A549 (cell line): ENCODE data around the gene CXXC5. TPM values are rescaled to one million over a fixed set of nuclear protein-coding genes. Genes with fewer than 3 reads are reported as not detected.
A peak's percentile ranks its signal among the peaks of the same experiment; 100 is the strongest.

Source experiments
- ATAC-seq, 2 experiments: fragments of 200-7000 bp in 1 of 2; fragments of >200 bp in 1 of 2; cut with Nextera tagmentation in 1 of 2; cut with Tn5 transposase in 1 of 2; 3 replicates each; pipeline versions ENCODE4 v1.8.0 to v1.9.1; 2018 to 2020; ENCODE audit warnings: mild to moderate bottlenecking in 1 of 2, moderate library complexity in 1 of 2
- CTCF ChIA-PET: fragments of 300-600 bp; sonication (Branson Sonifier 250); formaldehyde crosslinking; extraction: SDS; loops from one replicate; lab custom pipeline; 2021; ENCODE audit warnings: antibody characterized with exemption, inconsistent platforms; lab: Yijun Ruan, JAX
- POLR2A ChIA-PET: fragments of 350-600 bp; formaldehyde crosslinking; extraction: SDS; loops from one replicate; lab custom pipeline; 2021; ENCODE audit warnings: antibody characterized with exemption, inconsistent platforms; lab: Yijun Ruan, JAX
- DNase-seq, 2 experiments: peaks; one replicate each; pipeline versions ENCODE4 v3.0.0 to v3.0.0-alpha.2; 2011 to 2016; ENCODE audit warnings: low read depth in 1 of 2, low spot score in 1 of 2
- FAIRE-seq: peaks from 2 replicates; lab custom pipeline; 2011; peaks lifted over from hg19 to GRCh38; lab: Jason Lieb, UNC
- H3K27ac ChIP-seq, 2 experiments: fragments of >200 bp; sonication (Bioruptor Twin); formaldehyde crosslinking; 3 replicates each; pipeline ENCODE4 v1.5.1; 2016 to 2017
- H3K4me1 ChIP-seq: fragments of >200 bp; sonication (Bioruptor Twin); formaldehyde crosslinking; 3 replicates; pipeline ENCODE4 v1.6.1; 2016
- H3K4me2 ChIP-seq: fragments of >200 bp; sonication (Bioruptor Twin); formaldehyde crosslinking; 3 replicates; pipeline ENCODE4 v1.6.1; 2016
- H3K4me3 ChIP-seq: fragments of >200 bp; sonication (Bioruptor Twin); formaldehyde crosslinking; 3 replicates; pipeline ENCODE4 v1.5.1; 2016
- H3K9me3 ChIP-seq: fragments of >200 bp; sonication (Bioruptor Twin); formaldehyde crosslinking; 3 replicates; pipeline ENCODE4 v1.6.1; 2016
- CBX2 ChIP-seq: fragments of 200-600 bp; sonication (generic); IDR thresholded peaks from 2 replicates; pipeline ENCODE4 v1.6.1; 2016; ENCODE audit warnings: low read depth, mild to moderate bottlenecking, borderline replicate concordance
- CEBPB ChIP-seq, 2 experiments: fragments of >200 bp in 1 of 2; sonication (Bioruptor Twin) in 1 of 2; formaldehyde crosslinking in 1 of 2; IDR thresholded peaks; 2 replicates each; pipeline ENCODE4 v1.6.1; 2012 to 2016
- EP300 ChIP-seq, 2 experiments: fragments of >200 bp; sonication (Bioruptor Twin); formaldehyde crosslinking; IDR thresholded peaks; 2 replicates in 1 of 2; 3 replicates in 1 of 2; pipeline ENCODE4 v1.6.1; 2016 to 2017
- ESRRA ChIP-seq: fragments of 150-350 bp; IDR thresholded peaks from 2 replicates; pipeline ENCODE4 v1.6.1; 2014; ENCODE audit warnings: mild to moderate bottlenecking, low read length, borderline replicate concordance
- GATA3 ChIP-seq: IDR thresholded peaks from 2 replicates; pipeline ENCODE4 v1.6.1; 2012; ENCODE audit warnings: borderline replicate concordance
- JUN ChIP-seq, 2 experiments: fragments of >200 bp; sonication (Bioruptor Twin); formaldehyde crosslinking; IDR thresholded peaks; 2 replicates in 1 of 2; 3 replicates in 1 of 2; pipeline ENCODE4 v1.6.1; 2016 to 2017
- NFE2L2 ChIP-seq: fragments of 150-350 bp; conservative IDR thresholded peaks from 2 replicates; pipeline ENCODE4 v1.6.1; 2014; ENCODE audit warnings: low read length
- RAD21 ChIP-seq, 2 experiments: fragments of >200 bp in 1 of 2; sonication (Bioruptor Twin) in 1 of 2; formaldehyde crosslinking in 1 of 2; IDR thresholded peaks in 1 of 2; conservative IDR thresholded peaks in 1 of 2; 2 replicates in 1 of 2; 3 replicates in 1 of 2; pipeline ENCODE4 v1.6.1; 2012 to 2018; ENCODE audit warnings: inconsistent platforms in 1 of 2
- SMC3 ChIP-seq: fragments of >200 bp; sonication (Bioruptor Twin); formaldehyde crosslinking; IDR thresholded peaks from 3 replicates; pipeline ENCODE4 v1.6.1; 2018; ENCODE audit warnings: inconsistent platforms
- WGBS: methylation state at CpG from one replicate; pipeline ENCODE4 v1.1.6; 2017; ENCODE audit errors: missing lambda C conversion rate; 5-methylcytosine and 5-hydroxymethylcytosine counted together
- polyA plus RNA-seq, 4 experiments: library from polyadenylated mRNA; depleted of rRNA in 3 of 4; stranded (reverse); fragments of >200 nt; fragmentation: RNase III in 1 of 4; extraction: RNeasy Plus Mini Kit Qiagen cat#74134 plus additional on column Dnase treatment in 1 of 4; gene quantifications; 2 replicates in 3 of 4; 3 replicates in 1 of 4; pipeline ENCODE4 v1.2.3, GENCODE V29; 2011 to 2017
- TF ChIP-seq, protein P1 (sequence below): fragments of >200 bp; sonication (Bioruptor Twin); formaldehyde crosslinking; IDR thresholded peaks from 3 replicates; pipeline ENCODE4 v1.5.1; 2016
- TF ChIP-seq, protein P2 (sequence below): fragments of 150-350 bp; IDR thresholded peaks from 2 replicates; pipeline ENCODE4 v1.6.1; 2014; ENCODE audit warnings: low read depth, mild to moderate bottlenecking, low read length
- TF ChIP-seq, protein P3 (sequence below): IDR thresholded peaks from 2 replicates; pipeline ENCODE4 v1.6.1; 2012
- TF ChIP-seq, protein P4 (sequence below): IDR thresholded peaks from 2 replicates; pipeline ENCODE4 v1.6.1; 2012

CXXC5 gene
- polyA plus RNA-seq, 2 of the 4 experiments (the other 2 are of a cell fraction) = 18.1 to 32.5 TPM

DNA sequence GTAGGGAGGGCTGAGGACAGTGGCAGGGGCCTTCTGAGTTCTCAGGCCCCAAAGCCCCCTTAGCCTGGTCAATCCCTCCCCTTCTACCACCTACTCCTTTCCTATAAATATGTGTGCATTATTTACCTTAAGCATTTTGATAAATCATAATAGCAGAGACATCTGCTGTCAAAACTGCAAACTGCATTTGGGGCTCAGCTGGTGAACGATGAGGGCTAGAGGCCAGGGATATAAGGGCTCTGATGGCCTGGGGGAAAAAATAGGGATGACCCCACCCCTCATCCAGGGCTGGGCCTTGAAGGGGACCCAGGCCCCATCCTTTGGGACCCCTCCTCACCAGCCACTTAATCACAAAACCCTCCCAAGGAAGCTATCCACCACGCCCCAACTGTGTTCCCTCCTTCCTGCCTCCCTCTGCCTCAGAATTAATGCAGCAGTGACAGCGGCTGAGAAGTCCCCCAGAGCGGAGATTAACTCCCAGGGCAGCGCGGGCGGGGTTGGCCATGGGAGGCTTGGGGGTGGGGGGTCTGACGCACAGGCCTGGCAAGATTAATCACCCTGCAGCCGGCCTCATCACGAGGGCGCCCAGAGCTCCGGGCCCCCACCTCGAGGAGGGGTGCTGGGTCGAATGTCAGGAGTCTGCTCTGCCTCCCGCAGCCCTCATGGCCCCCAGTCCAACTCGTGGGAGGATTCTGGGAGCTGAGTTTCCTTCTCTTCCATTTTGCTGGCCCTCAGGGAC lies 42.1 kb downstream of the CXXC5 start:
- ATAC-seq = peak; percentile 52 to 69
- no peak overlapping the region for H3K4me3 ChIP-seq
- DNase-seq = peak; percentile 35 to 41
- H3K4me2 ChIP-seq = peak overlapping the region; percentile 21; the same call in 1 of the 3 replicates
- 49% methylated on average over 11 of the region's 16 CpGs for WGBS
- peak; percentile 84 for TF ChIP-seq SMC3
- TF ChIP-seq NFE2L2 = no peak
- TF ChIP-seq CBX2 = no peak
- TF ChIP-seq, protein P1, sequence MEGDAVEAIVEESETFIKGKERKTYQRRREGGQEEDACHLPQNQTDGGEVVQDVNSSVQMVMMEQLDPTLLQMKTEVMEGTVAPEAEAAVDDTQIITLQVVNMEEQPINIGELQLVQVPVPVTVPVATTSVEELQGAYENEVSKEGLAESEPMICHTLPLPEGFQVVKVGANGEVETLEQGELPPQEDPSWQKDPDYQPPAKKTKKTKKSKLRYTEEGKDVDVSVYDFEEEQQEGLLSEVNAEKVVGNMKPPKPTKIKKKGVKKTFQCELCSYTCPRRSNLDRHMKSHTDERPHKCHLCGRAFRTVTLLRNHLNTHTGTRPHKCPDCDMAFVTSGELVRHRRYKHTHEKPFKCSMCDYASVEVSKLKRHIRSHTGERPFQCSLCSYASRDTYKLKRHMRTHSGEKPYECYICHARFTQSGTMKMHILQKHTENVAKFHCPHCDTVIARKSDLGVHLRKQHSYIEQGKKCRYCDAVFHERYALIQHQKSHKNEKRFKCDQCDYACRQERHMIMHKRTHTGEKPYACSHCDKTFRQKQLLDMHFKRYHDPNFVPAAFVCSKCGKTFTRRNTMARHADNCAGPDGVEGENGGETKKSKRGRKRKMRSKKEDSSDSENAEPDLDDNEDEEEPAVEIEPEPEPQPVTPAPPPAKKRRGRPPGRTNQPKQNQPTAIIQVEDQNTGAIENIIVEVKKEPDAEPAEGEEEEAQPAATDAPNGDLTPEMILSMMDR = peak; percentile 78
- peak; percentile 79 to 80 for TF ChIP-seq RAD21 (conservative IDR thresholded peaks at IDR 0.05 in 1 of 2, IDR thresholded peaks at IDR 0.05 in 1 of 2)
- H3K27ac ChIP-seq = peak overlapping the region; percentile 20 to 69; a peak in 5 of 6 replicates
- no peaks in the 10 kb centered on the region for H3K9me3 ChIP-seq
- POLR2A ChIA-PET = no interaction called here
- H3K4me1 ChIP-seq = peaks cover 32% of the 10 kb centered on the region
- CTCF ChIA-PET = interaction anchor here (0.6 to 10.6 kb wide), 38 partner anchors 8 to 270 kb away, joined by 3 to 248 read pairs (median 6); partner anchors contain the start of genes CXXC5 and DNAJC18
- FAIRE-seq = no peak

DNA sequence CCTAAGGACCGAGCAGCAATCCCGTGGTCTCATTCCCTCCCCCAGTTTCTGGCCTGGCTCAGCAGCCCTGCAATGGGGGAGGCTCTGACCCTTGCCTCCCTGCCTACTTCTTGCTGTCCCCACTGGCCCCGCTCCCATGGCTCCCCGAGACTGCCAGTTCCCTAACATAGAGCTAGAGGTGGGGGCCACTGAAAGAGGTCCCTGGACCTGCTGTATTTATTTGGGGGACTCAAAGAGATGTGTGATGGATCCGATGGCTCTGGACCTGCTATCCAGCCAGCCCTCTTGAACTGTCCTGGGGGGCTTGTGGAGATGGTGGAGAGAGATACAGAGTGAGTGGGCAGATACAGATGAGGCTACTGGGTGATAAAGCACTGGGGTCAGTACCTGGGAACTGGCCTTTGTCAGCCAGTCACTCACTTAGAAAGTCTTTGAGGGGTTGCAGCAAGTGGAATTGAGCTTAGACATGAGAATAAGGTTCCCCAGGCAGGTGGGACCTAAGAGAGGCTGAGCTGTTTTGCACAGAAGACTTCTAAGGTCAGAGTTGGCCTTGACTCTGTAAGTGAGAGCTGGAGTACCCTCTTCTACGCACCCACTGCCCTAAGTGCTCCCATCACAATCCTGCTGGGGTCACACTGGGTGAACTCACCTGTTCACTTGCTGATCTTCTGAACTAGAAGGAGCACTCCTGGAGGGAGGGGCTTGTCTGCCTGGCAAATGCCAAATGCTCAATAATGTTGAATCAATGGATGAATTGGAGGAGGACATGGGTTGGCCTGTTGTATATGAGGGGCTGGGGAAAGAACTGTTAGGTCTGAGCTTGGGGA lies 42.9 kb downstream of the CXXC5 start:
- ChIA-PET POLR2A (no interaction called here), CTCF (interaction anchor here (0.7 to 10.6 kb wide), 32 partner anchors 8 to 271 kb away, joined by 3 to 248 read pairs (median 8); partner anchors contain the start of gene CXXC5)
- H3K4me3 ChIP-seq = no peak overlapping the region
- ATAC-seq (no peak), DNase-seq (no peak), FAIRE-seq (no peak)
- peak overlapping the region in 1 of 2 experiments; percentile 69; a peak in 3 of 6 replicates for H3K27ac ChIP-seq
- peak overlapping the region; percentile 21; the same call in 1 of the 3 replicates for H3K4me2 ChIP-seq
- no peaks in the 10 kb centered on the region for H3K9me3 ChIP-seq
- H3K4me1 ChIP-seq = peaks cover 30% of the 10 kb centered on the region
- TF ChIP-seq, protein P2, sequence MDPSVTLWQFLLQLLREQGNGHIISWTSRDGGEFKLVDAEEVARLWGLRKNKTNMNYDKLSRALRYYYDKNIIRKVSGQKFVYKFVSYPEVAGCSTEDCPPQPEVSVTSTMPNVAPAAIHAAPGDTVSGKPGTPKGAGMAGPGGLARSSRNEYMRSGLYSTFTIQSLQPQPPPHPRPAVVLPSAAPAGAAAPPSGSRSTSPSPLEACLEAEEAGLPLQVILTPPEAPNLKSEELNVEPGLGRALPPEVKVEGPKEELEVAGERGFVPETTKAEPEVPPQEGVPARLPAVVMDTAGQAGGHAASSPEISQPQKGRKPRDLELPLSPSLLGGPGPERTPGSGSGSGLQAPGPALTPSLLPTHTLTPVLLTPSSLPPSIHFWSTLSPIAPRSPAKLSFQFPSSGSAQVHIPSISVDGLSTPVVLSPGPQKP = no peak
- TF ChIP-seq CEBPB (IDR thresholded peaks at IDR 0.05) = no peak
- TF ChIP-seq, protein P1 = no peak
- TF ChIP-seq ESRRA = no peak
- no peak for TF ChIP-seq EP300 (IDR thresholded peaks at IDR 0.05)
- no peak for TF ChIP-seq NFE2L2
- no peak for TF ChIP-seq GATA3
- TF ChIP-seq, protein P3, sequence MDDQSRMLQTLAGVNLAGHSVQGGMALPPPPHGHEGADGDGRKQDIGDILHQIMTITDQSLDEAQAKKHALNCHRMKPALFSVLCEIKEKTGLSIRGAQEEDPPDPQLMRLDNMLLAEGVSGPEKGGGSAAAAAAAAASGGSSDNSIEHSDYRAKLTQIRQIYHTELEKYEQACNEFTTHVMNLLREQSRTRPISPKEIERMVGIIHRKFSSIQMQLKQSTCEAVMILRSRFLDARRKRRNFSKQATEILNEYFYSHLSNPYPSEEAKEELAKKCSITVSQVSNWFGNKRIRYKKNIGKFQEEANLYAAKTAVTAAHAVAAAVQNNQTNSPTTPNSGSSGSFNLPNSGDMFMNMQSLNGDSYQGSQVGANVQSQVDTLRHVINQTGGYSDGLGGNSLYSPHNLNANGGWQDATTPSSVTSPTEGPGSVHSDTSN = no peak
- no peak for TF ChIP-seq RAD21 (conservative IDR thresholded peaks at IDR 0.05 in 1 of 2, IDR thresholded peaks at IDR 0.05 in 1 of 2)
- TF ChIP-seq, protein P4, sequence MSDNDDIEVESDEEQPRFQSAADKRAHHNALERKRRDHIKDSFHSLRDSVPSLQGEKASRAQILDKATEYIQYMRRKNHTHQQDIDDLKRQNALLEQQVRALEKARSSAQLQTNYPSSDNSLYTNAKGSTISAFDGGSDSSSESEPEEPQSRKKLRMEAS = no peak
- no peak for TF ChIP-seq JUN (IDR thresholded peaks at IDR 0.05)
- 81% methylated on average over 3 of the region's 6 CpGs for WGBS
